ENCODE measurements around the gene MBP.

GRCh38 chr18:77157312-77157711 lies 24.7 kb upstream of the MBP start:
- TF ChIP-seq POLR2A (IDR thresholded peaks at IDR 0.05) (no peak), CTCF (IDR thresholded peaks at IDR 0.05) (no peak), EP300 (IDR thresholded peaks at IDR 0.05) (no peak), POLR2AphosphoS5 (IDR thresholded peaks at IDR 0.05) (no peak)
